GM12878 (cell line): ENCODE results near the gene ZNF385C.

Experiments
- CEBPB ChIP-seq, 2 experiments: fragments of 150-350 bp in 1 of 2; IDR thresholded peaks; 2 replicates each; pipeline ENCODE4 v1.6.1; 2012 to 2014; ENCODE audit warnings: low read depth in 2 of 2, low read length in 2 of 2, borderline replicate concordance in 1 of 2, inconsistent platforms in 1 of 2
- CTCF ChIP-seq, 3 experiments: IDR thresholded peaks in 2 of 3; conservative IDR thresholded peaks in 1 of 3; 2 replicates each; pipeline ENCODE4 v1.5.1; 2011; ENCODE audit warnings: low read depth in 3 of 3, low read length in 3 of 3, mild to moderate bottlenecking in 3 of 3, control low read depth in 2 of 3, moderate library complexity in 2 of 3, inconsistent platforms in 1 of 3, mixed read lengths in 1 of 3; ENCODE audit not compliant: control insufficient read depth in 2 of 3, insufficient read depth in 1 of 3; ENCODE audit errors: extremely low read depth in 1 of 3
- MXI1 ChIP-seq: fragments of 150-350 bp; IDR thresholded peaks from 2 replicates; pipeline ENCODE4 v1.6.1; 2011; ENCODE audit warnings: low read depth, mild to moderate bottlenecking, inconsistent platforms, low read length, improper control_type of control experiment
- MYC ChIP-seq: IDR thresholded peaks from 2 replicates; pipeline ENCODE4 v1.6.1; 2011; ENCODE audit warnings: mild to moderate bottlenecking, low read length, moderate library complexity, inconsistent platforms; ENCODE audit not compliant: insufficient read depth, insufficient replicate concordance, insufficient read length, severe bottlenecking
- NR2C2 ChIP-seq: IDR thresholded peaks from 2 replicates; pipeline ENCODE4 v1.6.1; 2011; ENCODE audit warnings: borderline replicate concordance, low read depth; ENCODE audit not compliant: control insufficient read depth, insufficient read length
- SUZ12 ChIP-seq: fragments of 200-600 bp; sonication (generic); IDR thresholded peaks from one replicate; pipeline ENCODE4 v1.6.1; 2018; ENCODE audit warnings: antibody characterized with exemption, mild to moderate bottlenecking; ENCODE audit not compliant: unreplicated experiment

- TF ChIP-seq NR2C2 (no peak), MYC (no peak), CTCF (IDR thresholded peaks at IDR 0.05 in 2 of 3, conservative IDR thresholded peaks at IDR 0.05 in 1 of 3; ENCODE audit: control insufficient read depth in 2 of 3, extremely low read depth in 1 of 3, insufficient read depth in 1 of 3, low read depth in 3 of 3, low read length in 3 of 3) (no peak), MXI1 (no peak), SUZ12 (no peak), CEBPB (IDR thresholded peaks at IDR 0.05; ENCODE audit: borderline replicate concordance in 1 of 2, low read depth in 2 of 2, low read length in 2 of 2) (no peak)
These were observed 19.3 kb upstream of the ZNF385C start for GRCh38 chr17:42117397-42118125.
